Esophagus (tissue), 2 donors: ENCODE results near the gene HIVEP3. TPM values are rescaled to one million over a fixed set of nuclear protein-coding genes. Genes with fewer than 3 reads are reported as not detected.

Source experiments
- H3K27ac ChIP-seq, 2 donors: one replicate each; pipeline ENCODE4 v1.5.1; 2013; ENCODE audit warnings: low read depth in 2 of 2, mild to moderate bottlenecking in 2 of 2, inconsistent platforms in 1 of 2, low read length in 1 of 2, moderate library complexity in 1 of 2
- H3K27me3 ChIP-seq, 2 donors: one replicate each; pipeline ENCODE4 v1.6.1; 2013; ENCODE audit warnings: low read length in 2 of 2, control low read depth in 1 of 2, mild to moderate bottlenecking in 1 of 2; ENCODE audit not compliant: insufficient read depth in 2 of 2, control insufficient read depth in 1 of 2
- H3K36me3 ChIP-seq, 2 donors: one replicate each; pipeline ENCODE4 v1.6.1; 2013; ENCODE audit warnings: low read length in 1 of 2; ENCODE audit not compliant: control insufficient read depth in 2 of 2, insufficient read depth in 2 of 2
- H3K4me1 ChIP-seq, 2 donors: one replicate each; pipeline ENCODE4 v1.6.1; 2013; ENCODE audit warnings: low read length in 1 of 2; ENCODE audit not compliant: control insufficient read depth in 2 of 2, insufficient read depth in 2 of 2
- H3K4me3 ChIP-seq, 2 donors: one replicate each; pipeline ENCODE4 v1.5.1; 2013; ENCODE audit warnings: low read length in 2 of 2, mild to moderate bottlenecking in 2 of 2, low read depth in 1 of 2, moderate library complexity in 1 of 2
- H3K9me3 ChIP-seq, 2 donors: one replicate each; pipeline ENCODE4 v1.6.1; 2013; ENCODE audit warnings: mild to moderate bottlenecking in 2 of 2, low read depth in 1 of 2, low read length in 1 of 2, moderate library complexity in 1 of 2; ENCODE audit not compliant: control insufficient read depth in 2 of 2, insufficient read depth in 1 of 2
- WGBS, 2 donors: extraction: QIAGEN DNeasy Blood & Tissue Kit; methylation state at CpG; one replicate each; pipeline ENCODE4 v1.1.7; 2013; 5-methylcytosine and 5-hydroxymethylcytosine counted together
- polyA plus RNA-seq, 2 donors: library from polyadenylated mRNA; stranded (reverse); fragments of 200-250 nt; gene quantifications; one replicate each; pipeline ENCODE4 v1.2.3, GENCODE V29; 2013
- donor health status: healthy with polysubstance abuse.
- donor health status: Bipolar disorder and iron deficiency.

Gene HIVEP3
- polyA plus RNA-seq, 2 donors: 2.7 to 10.0 TPM

GRCh38 chr1:41868241-41868998 lies 50.3 kb downstream of the HIVEP3 start:
- H3K27ac ChIP-seq: no peak overlapping the region
- H3K4me1 ChIP-seq: no peaks in the 10 kb centered on the region
- no peak overlapping the region for H3K4me3 ChIP-seq
- H3K9me3 ChIP-seq: no peaks in the 10 kb centered on the region
- H3K27me3 ChIP-seq: no peaks in the 10 kb centered on the region
- 81 to 84% methylated on average over 6 of the region's 6 CpGs for WGBS, 2 donors
- H3K36me3 ChIP-seq: no peaks in the 10 kb centered on the region

DNA sequence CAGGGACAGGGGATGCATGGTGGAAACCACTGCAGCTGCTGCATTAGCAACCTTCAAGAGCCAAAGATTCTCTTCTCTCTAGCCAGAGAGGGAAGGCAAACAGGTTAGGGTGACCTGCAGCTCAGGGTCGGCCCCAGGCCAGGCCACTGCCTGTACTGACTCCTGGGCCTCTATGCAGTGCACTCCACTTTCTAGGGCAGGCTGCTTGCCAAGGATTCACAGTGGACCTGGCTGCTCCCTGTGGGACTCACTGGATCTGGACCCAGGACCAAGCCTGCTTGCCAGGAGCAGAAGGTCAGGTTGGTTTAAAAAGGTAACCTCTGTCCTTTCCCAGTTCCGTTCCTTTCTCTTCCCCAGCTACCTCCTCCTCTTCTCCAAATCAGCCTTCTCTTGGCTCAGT lies 52.4 kb downstream of the HIVEP3 start:
- H3K9me3 ChIP-seq: no peaks in the 10 kb centered on the region
- no peaks in the 10 kb centered on the region for H3K27me3 ChIP-seq
- no peaks in the 10 kb centered on the region for H3K36me3 ChIP-seq
- no peak overlapping the region for H3K4me3 ChIP-seq
- H3K4me1 ChIP-seq: no peaks in the 10 kb centered on the region
- WGBS, 2 donors: 76 to 89% methylated on average over 2 of the region's 2 CpGs
- no peak overlapping the region for H3K27ac ChIP-seq

- Histone ChIP-seq H3K36me3 (no peaks in the 10 kb centered on the region), H3K27ac (no peak overlapping the region), H3K4me3 (no peak overlapping the region), H3K9me3 (no peaks in the 10 kb centered on the region), H3K4me1 (no peaks in the 10 kb centered on the region), H3K27me3 (no peaks in the 10 kb centered on the region)
- WGBS, 2 donors: 76 to 77% methylated on average over 4 of the region's 4 CpGs
Measured at GRCh38 chr1:41864471-41865040, 54.2 kb downstream of the HIVEP3 start.

GRCh38 chr1:41863718-41864117 lies 55.0 kb downstream of the HIVEP3 start:
- H3K4me3 ChIP-seq: no peak overlapping the region
- no peaks in the 10 kb centered on the region for H3K36me3 ChIP-seq
- no peaks in the 10 kb centered on the region for H3K9me3 ChIP-seq
- 91 to 96% methylated on average over 4 of the region's 4 CpGs for whole genome bisulfite sequencing, 2 donors
- no peak overlapping the region for H3K27ac ChIP-seq
- H3K27me3 ChIP-seq: no peaks in the 10 kb centered on the region
- H3K4me1 ChIP-seq: no peaks in the 10 kb centered on the region

- Histone ChIP-seq H3K27ac (no peak overlapping the region), H3K27me3 (no peaks in the 10 kb centered on the region), H3K4me3 (no peak overlapping the region), H3K9me3 (no peaks in the 10 kb centered on the region), H3K4me1 (no peaks in the 10 kb centered on the region), H3K36me3 (no peaks in the 10 kb centered on the region)
- WGBS, 2 donors: 42 to 60% methylated on average over 7 of the region's 7 CpGs
Measured at GRCh38 chr1:41862384-41863221, 56.1 kb downstream of the HIVEP3 start.

- 54 to 64% methylated on average over 13 of the region's 13 CpGs for WGBS, 2 donors
Measured at GRCh38 chr1:41861535-41862383, 57.0 kb downstream of the HIVEP3 start.

GRCh38 chr1:41860771-41861170 lies 58.0 kb downstream of the HIVEP3 start:
- Histone ChIP-seq H3K27ac (no peak overlapping the region), H3K9me3 (no peaks in the 10 kb centered on the region), H3K4me3 (no peak overlapping the region), H3K4me1 (peaks cover 3 to 4% of the 10 kb centered on the region in 2 donors), H3K27me3 (no peaks in the 10 kb centered on the region), H3K36me3 (no peaks in the 10 kb centered on the region)
- WGBS, 2 donors: 47 to 74% methylated on average over 8 of the region's 8 CpGs

More at GRCh38 chr1:41861535-41862383, 57.0 kb downstream of the HIVEP3 start:
- Histone ChIP-seq H3K4me3 (no peak overlapping the region), H3K36me3 (no peaks in the 10 kb centered on the region), H3K9me3 (no peaks in the 10 kb centered on the region), H3K27me3 (no peaks in the 10 kb centered on the region), H3K27ac (no peak overlapping the region), H3K4me1 (peaks cover 0 to 3% of the 10 kb centered on the region in 2 donors)

DNA sequence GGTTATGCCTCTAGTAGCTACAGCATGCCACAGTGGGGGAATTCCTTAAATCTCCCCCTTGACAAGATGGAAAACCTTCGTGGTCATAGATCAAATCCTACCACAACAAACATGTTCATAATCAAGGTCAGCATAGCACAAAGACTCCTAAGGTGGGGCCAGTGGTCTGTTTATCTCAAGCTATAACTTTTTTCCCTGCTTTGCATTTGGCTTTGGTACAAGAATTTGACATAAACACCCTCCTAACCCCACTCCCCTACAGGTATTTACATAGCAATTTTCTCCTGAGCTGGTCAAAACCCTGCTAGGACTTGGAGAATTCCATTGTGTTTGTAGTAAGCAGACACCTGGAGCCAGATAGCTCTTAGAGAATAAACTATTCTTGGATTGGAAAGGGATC lies 58.5 kb downstream of the HIVEP3 start:
- Histone ChIP-seq H3K27me3 (no peaks in the 10 kb centered on the region), H3K36me3 (no peaks in the 10 kb centered on the region), H3K9me3 (no peaks in the 10 kb centered on the region), H3K4me3 (no peak overlapping the region), H3K27ac (no peak overlapping the region), H3K4me1 (peaks cover 3 to 4% of the 10 kb centered on the region in 2 donors)
- WGBS, 2 donors: 23 to 44% methylated on average over 1 of the region's 1 CpG

- Histone ChIP-seq H3K27ac (no peak overlapping the region), H3K27me3 (no peaks in the 10 kb centered on the region), H3K36me3 (no peaks in the 10 kb centered on the region), H3K4me3 (no peak overlapping the region), H3K4me1 (peaks cover 3 to 4% of the 10 kb centered on the region in 2 donors), H3K9me3 (no peaks in the 10 kb centered on the region)
- WGBS, 2 donors: 45 to 61% methylated on average over 4 of the region's 4 CpGs
Measured at GRCh38 chr1:41859686-41860085, 59.0 kb downstream of the HIVEP3 start.
